Nephron progenitor cell (in vitro differentiated cells): ENCODE results near the gene FNDC3B.
A peak's percentile ranks its signal among the peaks of the same experiment; 100 is the strongest.

Source experiments
- DNase-seq: peaks from one replicate; pipeline ENCODE4 v3.0.0; 2021
- H3K27ac Mint-ChIP-seq: 2 replicates; pipeline ENCODE4 v1.8.0; 2021; ENCODE audit warnings: mild to moderate bottlenecking, moderate library complexity, mixed read lengths
- H3K27me3 Mint-ChIP-seq: 2 replicates; pipeline ENCODE4 v1.8.0; 2021; ENCODE audit warnings: mild to moderate bottlenecking, low read depth, mixed read lengths; ENCODE audit not compliant: poor library complexity
- H3K36me3 Mint-ChIP-seq: 2 replicates; pipeline ENCODE4 v1.8.0; 2021; ENCODE audit warnings: low read depth, mixed read lengths
- H3K4me1 Mint-ChIP-seq: 2 replicates; pipeline ENCODE4 v1.8.0; 2021; ENCODE audit warnings: mixed read lengths
- H3K4me3 Mint-ChIP-seq: 2 replicates; pipeline ENCODE4 v1.8.0; 2021; ENCODE audit warnings: mild to moderate bottlenecking, moderate library complexity, mixed read lengths
- H3K9me3 Mint-ChIP-seq: 2 replicates; pipeline ENCODE4 v1.8.0; 2021; ENCODE audit warnings: mild to moderate bottlenecking, moderate library complexity, mixed read lengths
- TF ChIP-seq, protein P1 (sequence below): fragments of 200-600 bp; sonication (generic); IDR thresholded peaks from 2 replicates; pipeline ENCODE4 v1.5.0; 2021; ENCODE audit warnings: antibody characterized with exemption

FNDC3B gene

DNA sequence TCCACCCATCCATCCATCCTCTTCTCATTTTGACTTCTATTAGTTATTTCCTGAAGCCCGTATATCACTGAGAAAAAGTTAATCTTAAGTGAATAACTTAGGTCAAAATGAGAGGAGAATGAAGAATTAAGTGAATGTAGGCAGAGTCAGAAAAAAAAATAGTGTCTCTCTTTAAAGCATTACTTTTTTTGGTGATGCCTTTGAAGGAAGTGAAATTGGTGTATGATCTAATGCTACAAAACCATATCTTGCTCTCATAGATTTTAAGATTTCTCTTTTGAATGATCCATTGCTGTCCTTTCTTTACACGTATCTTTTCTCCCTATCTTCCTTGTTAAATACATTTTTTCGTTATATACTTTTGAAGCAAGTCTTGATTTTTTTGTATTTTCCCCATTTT lies 23.4 kb downstream of the FNDC3B start:
- Mint-ChIP-seq H3K4me1 (peaks cover 34% of the 10 kb centered on the region), H3K36me3 (peaks cover 58% of the 10 kb centered on the region), H3K27me3 (no peaks in the 10 kb centered on the region), H3K4me3 (no peak overlapping the region), H3K9me3 (peaks cover 11% of the 10 kb centered on the region), H3K27ac (no peak overlapping the region)
- no peak for DNase-seq
- TF ChIP-seq, protein P1, sequence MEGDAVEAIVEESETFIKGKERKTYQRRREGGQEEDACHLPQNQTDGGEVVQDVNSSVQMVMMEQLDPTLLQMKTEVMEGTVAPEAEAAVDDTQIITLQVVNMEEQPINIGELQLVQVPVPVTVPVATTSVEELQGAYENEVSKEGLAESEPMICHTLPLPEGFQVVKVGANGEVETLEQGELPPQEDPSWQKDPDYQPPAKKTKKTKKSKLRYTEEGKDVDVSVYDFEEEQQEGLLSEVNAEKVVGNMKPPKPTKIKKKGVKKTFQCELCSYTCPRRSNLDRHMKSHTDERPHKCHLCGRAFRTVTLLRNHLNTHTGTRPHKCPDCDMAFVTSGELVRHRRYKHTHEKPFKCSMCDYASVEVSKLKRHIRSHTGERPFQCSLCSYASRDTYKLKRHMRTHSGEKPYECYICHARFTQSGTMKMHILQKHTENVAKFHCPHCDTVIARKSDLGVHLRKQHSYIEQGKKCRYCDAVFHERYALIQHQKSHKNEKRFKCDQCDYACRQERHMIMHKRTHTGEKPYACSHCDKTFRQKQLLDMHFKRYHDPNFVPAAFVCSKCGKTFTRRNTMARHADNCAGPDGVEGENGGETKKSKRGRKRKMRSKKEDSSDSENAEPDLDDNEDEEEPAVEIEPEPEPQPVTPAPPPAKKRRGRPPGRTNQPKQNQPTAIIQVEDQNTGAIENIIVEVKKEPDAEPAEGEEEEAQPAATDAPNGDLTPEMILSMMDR: no peak

DNA sequence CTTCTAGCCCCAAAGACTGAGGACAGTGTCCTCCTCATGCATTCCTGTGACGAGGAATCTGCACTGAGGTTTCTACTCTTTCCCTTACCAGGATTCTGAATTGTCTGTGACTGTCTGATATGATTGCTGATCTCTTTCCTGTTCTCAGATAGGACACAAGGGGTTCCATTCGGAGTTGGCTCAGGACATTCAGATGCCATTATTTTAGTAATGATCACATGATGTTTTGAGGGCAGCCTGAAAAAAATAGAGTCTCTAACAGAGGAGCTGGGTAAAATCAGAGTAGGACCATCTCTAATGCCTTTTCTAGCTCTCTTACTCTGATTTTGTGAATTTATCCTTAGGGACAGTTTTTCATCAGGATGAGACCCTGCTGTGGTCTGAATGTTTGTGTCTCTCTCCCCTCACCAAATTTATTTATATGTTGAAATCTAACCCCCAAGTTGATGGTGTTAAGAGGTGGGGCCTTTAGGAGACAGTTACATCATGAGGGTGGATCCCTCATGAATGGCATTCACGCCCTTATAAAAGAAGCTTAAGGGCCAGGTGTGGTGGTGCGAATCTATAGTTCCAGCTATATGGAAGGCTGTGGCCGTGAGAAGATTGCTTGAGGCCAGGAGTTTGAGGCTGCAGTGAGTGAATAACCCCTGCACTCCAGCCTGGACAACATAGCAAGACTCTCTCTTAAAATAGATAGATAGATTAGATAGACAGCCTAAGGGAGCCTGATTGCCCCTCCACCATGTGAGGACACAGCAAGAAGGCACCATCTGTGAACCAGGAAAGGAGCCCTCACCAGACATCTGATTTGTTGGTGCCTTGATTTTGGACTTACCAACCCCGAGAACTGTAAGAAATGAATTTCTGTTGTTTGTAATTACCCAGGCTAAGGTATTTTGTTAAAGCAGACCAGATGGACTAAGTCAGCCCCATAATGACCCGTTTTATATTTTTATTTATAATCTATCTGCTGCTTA lies 24.4 kb downstream of the FNDC3B start:
- no peaks in the 10 kb centered on the region for H3K27me3 Mint-ChIP-seq
- no peak overlapping the region for H3K4me3 Mint-ChIP-seq
- H3K36me3 Mint-ChIP-seq: peaks cover 58% of the 10 kb centered on the region

DNA sequence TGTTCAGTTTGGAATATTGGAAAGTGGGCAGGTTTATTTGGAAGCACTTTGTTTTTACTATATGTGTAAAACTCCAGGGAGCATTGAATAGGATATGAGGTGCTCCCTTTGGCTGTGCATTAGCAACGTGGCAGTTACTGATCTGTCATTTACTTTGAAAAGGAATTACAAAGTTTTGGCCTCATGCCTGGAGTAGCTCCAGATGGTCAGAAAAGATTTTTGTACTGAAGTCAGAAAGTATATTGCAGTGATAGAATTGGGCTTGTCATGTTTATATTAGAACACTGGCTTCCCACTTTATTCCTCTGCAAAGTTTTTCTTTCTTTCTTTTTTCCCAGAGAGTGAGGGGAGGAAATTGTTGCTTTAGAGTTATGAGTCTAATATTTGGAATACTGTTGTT lies 26.1 kb downstream of the FNDC3B start:
- no peaks in the 10 kb centered on the region for H3K27me3 Mint-ChIP-seq
- H3K4me1 Mint-ChIP-seq: peaks cover 56% of the 10 kb centered on the region
- DNase-seq: no peak
- H3K9me3 Mint-ChIP-seq: peaks cover 11% of the 10 kb centered on the region
- no peak overlapping the region for H3K4me3 Mint-ChIP-seq
- peaks cover 49% of the 10 kb centered on the region for H3K36me3 Mint-ChIP-seq
- H3K27ac Mint-ChIP-seq: no peak overlapping the region
- TF ChIP-seq, protein P1: no peak

More for the DNA sequence above, 24.4 kb downstream of the FNDC3B start:
- peaks cover 38% of the 10 kb centered on the region for H3K4me1 Mint-ChIP-seq
- peak overlapping the region; percentile 30 for H3K27ac Mint-ChIP-seq
- TF ChIP-seq, protein P1: no peak
- H3K9me3 Mint-ChIP-seq: peaks cover 11% of the 10 kb centered on the region
- no peak for DNase-seq

DNA sequence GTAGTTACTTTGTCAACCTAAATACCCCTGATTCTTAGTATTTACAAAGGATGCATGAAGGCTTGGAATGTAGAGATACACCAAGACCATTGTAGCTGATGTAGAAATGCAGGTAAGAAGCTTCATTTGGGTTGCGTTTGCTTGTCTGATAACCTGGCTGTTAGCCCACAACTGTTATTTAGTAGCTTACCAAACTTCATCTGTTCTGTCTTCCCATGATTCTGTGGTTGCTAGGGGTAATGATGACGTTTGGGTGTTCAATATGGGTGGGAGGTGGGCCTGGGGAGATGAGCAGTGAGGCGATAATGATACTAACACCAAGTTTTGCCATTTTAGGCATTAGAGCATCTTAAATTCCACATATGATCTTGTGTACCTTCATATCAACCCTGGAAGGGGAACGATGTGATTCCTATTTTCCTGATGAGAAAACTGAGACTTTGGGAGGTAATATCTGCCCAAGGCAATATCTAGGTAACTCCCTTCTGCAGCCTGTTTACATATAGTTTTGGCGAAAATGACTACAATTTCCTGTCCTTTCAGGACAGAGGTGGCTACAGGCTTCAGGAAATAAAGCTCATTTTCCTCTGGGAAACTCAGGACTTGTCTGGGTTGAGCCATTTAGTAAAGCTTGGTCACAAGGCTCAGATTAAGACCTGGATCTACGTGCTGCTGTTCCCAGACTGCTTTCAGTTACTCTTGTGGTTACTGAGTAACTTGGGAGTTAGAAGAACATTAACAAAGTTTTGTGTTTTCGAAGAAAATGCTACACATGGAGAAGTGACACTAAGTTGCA lies 26.8 kb downstream of the FNDC3B start:
- TF ChIP-seq, protein P1: no peak
- peaks cover 43% of the 10 kb centered on the region for H3K36me3 Mint-ChIP-seq
- no peaks in the 10 kb centered on the region for H3K27me3 Mint-ChIP-seq
- no peak overlapping the region for H3K4me3 Mint-ChIP-seq
- peak overlapping the region; percentile 33 for H3K27ac Mint-ChIP-seq
- peaks cover 11% of the 10 kb centered on the region for H3K9me3 Mint-ChIP-seq
- H3K4me1 Mint-ChIP-seq: peaks cover 60% of the 10 kb centered on the region
- no peak for DNase-seq

GRCh38 chr3:172066880-172067796 lies 27.8 kb downstream of the FNDC3B start:
- no peak for DNase-seq
- no peaks in the 10 kb centered on the region for H3K27me3 Mint-ChIP-seq
- H3K4me3 Mint-ChIP-seq: peak overlapping the region; percentile 7
- TF ChIP-seq, protein P1: no peak
- peak overlapping the region; percentile 73 for H3K27ac Mint-ChIP-seq
- peaks cover 60% of the 10 kb centered on the region for H3K4me1 Mint-ChIP-seq
- peaks cover 33% of the 10 kb centered on the region for H3K36me3 Mint-ChIP-seq
- peaks cover 11% of the 10 kb centered on the region for H3K9me3 Mint-ChIP-seq
